H1 (cell line): ENCODE data around the gene CALCR. TPM values are rescaled to one million over a fixed set of nuclear protein-coding genes. Genes with fewer than 3 reads are reported as not detected.

ENCODE experiments used
- CBX8 ChIP-seq: fragments of 300-800, 300-1000 bp; sonication (generic); IDR thresholded peaks from 2 replicates; pipeline ENCODE4 v1.7.1; 2016; ENCODE audit warnings: low read depth, low read length, borderline replicate concordance
- FOSL1 ChIP-seq: IDR thresholded peaks from 2 replicates; pipeline ENCODE4 v1.6.1; 2011; ENCODE audit warnings: mild to moderate bottlenecking, low read depth, low read length, moderate library complexity; ENCODE audit not compliant: insufficient read depth
- KDM4A ChIP-seq: IDR thresholded peaks from one replicate; pipeline ENCODE4 v1.7.1; 2012; ENCODE audit warnings: low read depth, mild to moderate bottlenecking, moderate library complexity, low read length, inconsistent platforms; ENCODE audit not compliant: severe bottlenecking
- SIRT6 ChIP-seq: IDR thresholded peaks from one replicate; pipeline ENCODE4 v1.7.1; 2012; ENCODE audit warnings: low read length, inconsistent platforms
- SRF ChIP-seq: IDR thresholded peaks from 2 replicates; pipeline ENCODE4 v1.6.1; 2011; ENCODE audit warnings: mild to moderate bottlenecking, low read depth, low read length, moderate library complexity
- polyA plus RNA-seq, 7 experiments: library from polyadenylated mRNA; depleted of rRNA in 3 of 7; stranded (reverse) in 5 of 7; unstranded in 2 of 7; fragments of >200 nt in 5 of 7; fragments of 200-250 nt in 2 of 7; gene quantifications; 1 replicate in 5 of 7; 2 replicates in 1 of 7; 4 replicates in 1 of 7; pipeline versions ENCODE4 v1.2.1 to v1.2.3, GENCODE V29; 2011 to 2013; ENCODE audit warnings: missing spikeins in 2 of 7, mixed read lengths in 2 of 7
- total RNA-seq: library from RNA; stranded (reverse); fragmentation: NEBNext Ultra II Directional; extraction: Animal tissue kit (Norgen Biotek cat#: 25700); gene quantifications from 2 replicates; pipeline ENCODE4 v1.2.1, GENCODE V29; 2021

CALCR gene
- total and polyA plus RNA-seq, 2 of the 8 experiments (the other 6 are each of a cell fraction or from before 2014, with no cell fraction given) = 1.0 to 3.6 TPM

DNA sequence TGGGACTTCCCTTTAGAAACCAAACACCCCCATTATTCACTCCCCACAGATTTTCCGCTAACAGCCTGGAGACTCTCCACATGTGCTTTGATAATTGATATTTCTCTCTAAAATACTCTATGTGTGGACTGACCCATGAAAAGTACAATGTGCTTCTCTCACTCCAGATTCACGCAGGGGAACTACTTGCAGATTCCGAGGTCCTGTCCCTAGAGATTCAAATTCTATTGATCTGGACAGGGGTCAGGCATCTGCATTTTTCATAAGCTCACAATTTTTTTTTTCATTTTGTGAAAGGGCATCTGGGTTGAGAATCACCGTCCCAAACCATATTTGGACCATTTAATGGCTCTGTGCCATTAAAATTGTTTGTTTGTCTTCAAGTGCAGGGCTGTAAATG is 98.7 kb downstream of the CALCR start (continued):
- TF ChIP-seq CBX8 = no peak
- TF ChIP-seq SRF = no peak
- no peak for TF ChIP-seq KDM4A
- TF ChIP-seq SIRT6 = no peak
- TF ChIP-seq FOSL1 = no peak
